Gastrocnemius medialis (tissue), 4 donors: ENCODE results near the gene ESR1. TPM values are rescaled to one million over a fixed set of nuclear protein-coding genes. Genes with fewer than 3 reads are reported as not detected.

Experiments
- ATAC-seq, 2 donors: fragments of 150-250 bp; one replicate each; pipeline ENCODE4 v1.9.1; 2016
- DNase-seq, 2 donors: peaks; one replicate each; pipeline ENCODE4 v3.0.0-alpha.2; 2019
- H3K27ac ChIP-seq, 4 donors: fragments of 200-600 bp; sonication (generic); 1 replicate in 1 of 4; 2 replicates in 3 of 4; pipeline ENCODE4 v1.5.1; 2016 to 2018; ENCODE audit warnings: mild to moderate bottlenecking in 2 of 4, moderate library complexity in 1 of 4
- H3K27me3 ChIP-seq, 3 donors: fragments of 200-600 bp; sonication (generic) in 2 of 3; 1 replicate in 1 of 3; 2 replicates in 2 of 3; pipeline versions ENCODE4 v1.5.1 to v1.6.0; 2016 to 2019; ENCODE audit warnings: mild to moderate bottlenecking in 1 of 3, moderate library complexity in 1 of 3
- H3K36me3 ChIP-seq, 2 donors: fragments of 200-600 bp; sonication (generic) in 1 of 2; one replicate each; pipeline ENCODE4 v1.5.1; 2017 to 2018
- H3K4me1 ChIP-seq, 2 donors: fragments of 200-600 bp; sonication (generic) in 1 of 2; one replicate each; pipeline ENCODE4 v1.5.1; 2016 to 2017; ENCODE audit warnings: mild to moderate bottlenecking in 2 of 2
- H3K4me3 ChIP-seq, 4 donors: fragments of 200-600 bp; sonication (generic) in 3 of 4; 1 replicate in 1 of 4; 2 replicates in 3 of 4; pipeline ENCODE4 v1.5.1; 2016 to 2019; ENCODE audit warnings: mild to moderate bottlenecking in 2 of 4
- H3K9me3 ChIP-seq, 3 donors: fragments of 200-600 bp; sonication (generic) in 2 of 3; 1 replicate in 1 of 3; 2 replicates in 2 of 3; pipeline ENCODE4 v1.5.1; 2016 to 2019
- POLR2A ChIP-seq, 2 donors: fragments of 450-650 bp; IDR thresholded peaks; one replicate each; pipeline ENCODE4 v1.6.1; 2017; ENCODE audit warnings: antibody characterized with exemption in 2 of 2, mild to moderate bottlenecking in 2 of 2, moderate library complexity in 2 of 2
- in situ Hi-C, 4 donors: fragments of 200-750 bp; cut with MboI; loops; one replicate each; pipeline versions ENCODE4 v1.15.0 to v1.8.0; 2017; ENCODE audit warnings: low sequenced_read_pairs in 4 of 4
- intact Hi-C: fragments of 100-400 bp; cut with DNase I; formaldehyde crosslinking; loops from one replicate; pipeline ENCODE4 v1.15.1; 2023; ENCODE audit warnings: low total_unique reads
- total RNA-seq, 4 donors: library from RNA; depleted of rRNA; stranded (reverse); fragments of >200 nt; gene quantifications; one replicate each; pipeline versions ENCODE4 v1.1.0 to v1.2.3, GENCODE V29; 2016
- TF ChIP-seq, protein P1 (sequence below), 5 experiments: fragments of 450-650 bp in 3 of 5; fragments of 200-600 bp in 2 of 5; sonication (generic) in 2 of 5; IDR thresholded peaks in 4 of 5; conservative IDR thresholded peaks in 1 of 5; 1 replicate in 4 of 5; 2 replicates in 1 of 5; pipeline ENCODE4 v1.5.1; 2016 to 2019; ENCODE audit warnings: antibody characterized with exemption in 5 of 5, mild to moderate bottlenecking in 3 of 5, moderate library complexity in 3 of 5

The ESR1 gene
- total RNA-seq, 4 donors from 2014 or later, result 0.61 to 1.1 (median 1.1) TPM

DNA sequence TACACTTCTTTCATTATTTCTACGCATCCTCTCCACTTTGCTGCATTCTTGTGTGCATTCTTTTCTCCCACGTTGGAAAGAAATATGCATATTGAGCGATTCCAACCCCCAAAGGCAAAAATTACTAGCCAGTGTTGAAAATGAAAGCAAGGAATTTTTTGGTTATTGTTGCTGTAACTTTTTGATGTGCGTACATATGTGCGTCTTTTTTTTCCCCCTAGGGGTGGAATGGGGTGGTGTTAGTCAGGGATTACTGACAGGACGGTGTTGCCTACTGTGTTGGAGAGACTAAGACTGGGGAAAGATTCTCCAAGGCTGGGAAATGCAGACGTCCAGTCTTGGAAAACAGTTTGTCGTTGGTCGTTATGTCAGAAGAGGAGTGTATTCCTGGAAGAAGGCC, 44.2 kb upstream of the ESR1 start:
- TF ChIP-seq, protein P1, sequence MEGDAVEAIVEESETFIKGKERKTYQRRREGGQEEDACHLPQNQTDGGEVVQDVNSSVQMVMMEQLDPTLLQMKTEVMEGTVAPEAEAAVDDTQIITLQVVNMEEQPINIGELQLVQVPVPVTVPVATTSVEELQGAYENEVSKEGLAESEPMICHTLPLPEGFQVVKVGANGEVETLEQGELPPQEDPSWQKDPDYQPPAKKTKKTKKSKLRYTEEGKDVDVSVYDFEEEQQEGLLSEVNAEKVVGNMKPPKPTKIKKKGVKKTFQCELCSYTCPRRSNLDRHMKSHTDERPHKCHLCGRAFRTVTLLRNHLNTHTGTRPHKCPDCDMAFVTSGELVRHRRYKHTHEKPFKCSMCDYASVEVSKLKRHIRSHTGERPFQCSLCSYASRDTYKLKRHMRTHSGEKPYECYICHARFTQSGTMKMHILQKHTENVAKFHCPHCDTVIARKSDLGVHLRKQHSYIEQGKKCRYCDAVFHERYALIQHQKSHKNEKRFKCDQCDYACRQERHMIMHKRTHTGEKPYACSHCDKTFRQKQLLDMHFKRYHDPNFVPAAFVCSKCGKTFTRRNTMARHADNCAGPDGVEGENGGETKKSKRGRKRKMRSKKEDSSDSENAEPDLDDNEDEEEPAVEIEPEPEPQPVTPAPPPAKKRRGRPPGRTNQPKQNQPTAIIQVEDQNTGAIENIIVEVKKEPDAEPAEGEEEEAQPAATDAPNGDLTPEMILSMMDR (IDR thresholded peaks at IDR 0.05 in 4 of 5, conservative IDR thresholded peaks at IDR 0.05 in 1 of 5), result peak in 2 of 5 experiments; percentile 7 to 27
- no peak for TF ChIP-seq POLR2A (IDR thresholded peaks at IDR 0.05)
- DNase-seq (no peak), ATAC-seq (peak in 1 of 2 donors; percentile 36)
- Histone ChIP-seq H3K27me3 (no peaks in the 10 kb centered on the region), H3K36me3 (no peaks in the 10 kb centered on the region), H3K4me3 (peak overlapping the region in 1 of 4 donors; percentile 16), H3K27ac (peak overlapping the region in 3 of 4 donors; percentile 50 to 57 (median 56)), H3K4me1 (no peaks in the 10 kb centered on the region), H3K9me3 (no peaks in the 10 kb centered on the region)
- intact Hi-C loops (loop anchor here (5.0 kb wide), 1 partner anchor 71 kb away; no protein-coding TSS in a partner anchor), in situ Hi-C loops (loop anchor here in 3 of 4 donors (10.0 to 25.0 kb wide), 2 partner anchors 361 to 499 kb away; no protein-coding TSS in a partner anchor)

DNA sequence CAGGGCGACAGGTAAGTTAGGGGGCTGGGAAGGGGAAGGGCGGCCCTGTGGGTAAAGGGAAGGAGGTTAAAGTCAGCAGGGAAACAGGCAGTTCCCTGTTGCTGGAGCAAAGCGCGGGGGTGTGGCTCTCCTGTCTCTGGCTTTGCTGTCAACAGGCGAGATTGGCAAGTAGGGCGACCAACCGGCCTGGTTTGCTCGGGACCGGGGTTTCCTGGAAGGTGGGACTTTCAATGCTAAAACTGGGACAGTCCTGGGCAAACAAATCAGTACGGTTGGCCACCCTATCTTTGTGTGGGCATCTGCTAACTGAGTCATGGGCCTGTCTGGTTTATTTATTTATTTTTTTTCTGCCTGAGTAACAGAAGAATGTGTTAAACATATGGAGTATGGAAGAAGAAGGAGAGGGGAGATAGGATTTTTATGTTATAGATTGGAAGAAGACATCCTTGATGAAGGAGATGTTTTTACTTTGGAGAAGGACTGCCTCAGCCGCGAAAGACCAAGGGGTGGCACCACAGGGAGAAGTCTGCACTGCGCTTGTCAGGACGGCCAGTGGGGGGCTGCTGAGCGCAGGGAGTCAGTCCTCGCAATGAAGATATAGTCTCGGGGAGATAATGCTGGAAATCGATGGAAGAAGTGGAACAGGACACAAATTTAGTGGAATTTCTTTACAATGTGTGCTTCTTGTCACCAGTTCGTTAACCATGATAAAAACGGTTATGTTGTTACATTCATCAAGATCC, 43.4 kb upstream of the ESR1 start:
- ATAC-seq (peak; percentile 67 to 73), DNase-seq (peak; percentile 73 to 84)
- intact Hi-C loops (loop anchor here (1.0 to 5.0 kb wide), 2 partner anchors 72 to 360 kb away; no protein-coding TSS in a partner anchor), in situ Hi-C loops (loop anchor here in 3 of 4 donors (10.0 to 25.0 kb wide), 2 partner anchors 361 to 498 kb away; no protein-coding TSS in a partner anchor)
- Histone ChIP-seq H3K4me3 (peak overlapping the region in 2 of 4 donors; percentile 11 to 16), H3K4me1 (no peaks in the 10 kb centered on the region), H3K36me3 (no peaks in the 10 kb centered on the region), H3K9me3 (no peaks in the 10 kb centered on the region), H3K27me3 (no peaks in the 10 kb centered on the region), H3K27ac (peak overlapping the region; percentile 42 to 57 (median 53))
- TF ChIP-seq, protein P1 (IDR thresholded peaks at IDR 0.05 in 4 of 5, conservative IDR thresholded peaks at IDR 0.05 in 1 of 5), result peak in 4 of 5 experiments; percentile 24 to 64 (median 42)
- peak in 1 of 2 donors; percentile 52 for TF ChIP-seq POLR2A (IDR thresholded peaks at IDR 0.05)

DNA sequence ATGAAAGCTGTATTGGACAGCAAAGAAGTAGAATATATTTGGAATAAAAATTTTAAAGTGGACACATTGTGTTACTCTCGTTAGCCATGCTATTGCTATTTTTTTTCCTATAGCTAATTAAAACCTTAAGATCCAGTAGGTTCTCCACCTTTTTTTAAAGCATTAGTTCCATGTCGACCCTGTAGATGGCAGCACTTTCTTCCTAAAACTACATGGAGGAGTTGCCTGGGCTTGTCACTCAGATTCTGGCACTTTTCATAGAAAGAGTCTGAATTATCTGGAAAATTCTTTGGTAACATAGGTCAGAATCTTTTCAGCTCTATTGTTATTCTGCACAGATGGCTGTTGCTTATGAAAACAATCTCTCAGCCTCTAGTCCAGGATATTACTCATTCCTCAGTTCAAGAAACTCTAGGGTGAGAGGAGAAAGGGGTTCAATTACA, 42.0 kb upstream of the ESR1 start:
- Histone ChIP-seq H3K4me1 (no peaks in the 10 kb centered on the region), H3K9me3 (no peaks in the 10 kb centered on the region), H3K27ac (no peak overlapping the region), H3K4me3 (no peak overlapping the region), H3K36me3 (no peaks in the 10 kb centered on the region), H3K27me3 (no peaks in the 10 kb centered on the region)
- TF ChIP-seq, protein P1 (IDR thresholded peaks at IDR 0.05 in 4 of 5, conservative IDR thresholded peaks at IDR 0.05 in 1 of 5), result peak; percentile 64 to 78 (median 72)
- no peak for TF ChIP-seq POLR2A (IDR thresholded peaks at IDR 0.05)
- in situ Hi-C loops (loop anchor here (5.0 to 25.0 kb wide), 4 partner anchors 357 to 497 kb away; no protein-coding TSS in a partner anchor), intact Hi-C loops (loop anchor here (5.0 kb wide), 1 partner anchor 37 kb away; no protein-coding TSS in a partner anchor)
- DNase-seq (peak; percentile 17 to 25), ATAC-seq (peak; percentile 69 to 71)

DNA sequence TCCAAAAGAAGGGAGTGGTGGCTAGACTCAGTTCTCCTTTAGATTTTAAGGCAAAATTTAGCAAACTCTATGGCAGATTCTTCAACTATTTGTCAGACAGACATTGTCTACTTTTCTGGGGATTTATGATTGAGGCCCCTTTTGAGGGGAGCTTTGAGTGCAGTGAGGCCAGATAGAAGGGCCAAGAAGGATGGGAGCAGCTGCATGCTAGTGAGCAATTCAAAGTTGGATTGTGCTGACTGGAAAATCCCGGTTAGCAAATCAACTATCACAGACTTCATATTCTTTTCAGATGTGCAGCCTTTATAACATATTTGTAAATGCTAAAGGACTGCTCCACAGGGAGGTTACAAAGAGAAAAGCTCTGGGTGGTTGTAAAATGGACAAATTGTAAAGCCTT, 35.0 kb upstream of the ESR1 start:
- no peak overlapping the region for H3K27ac ChIP-seq
- in situ Hi-C loops, result loop anchor here in 3 of 4 donors (25.0 kb wide), 1 partner anchor 490 kb away; no protein-coding TSS in a partner anchor
- DNase-seq, result no peak
- no peaks in the 10 kb centered on the region for H3K27me3 ChIP-seq
- no peak overlapping the region for H3K4me3 ChIP-seq
- H3K9me3 ChIP-seq, result no peaks in the 10 kb centered on the region
- intact Hi-C loops, result no loop called here
- H3K36me3 ChIP-seq, result no peaks in the 10 kb centered on the region
- TF ChIP-seq, protein P1 (IDR thresholded peaks at IDR 0.05 in 4 of 5, conservative IDR thresholded peaks at IDR 0.05 in 1 of 5), result no peak
- no peak for TF ChIP-seq POLR2A (IDR thresholded peaks at IDR 0.05)
- H3K4me1 ChIP-seq, result no peaks in the 10 kb centered on the region
- ATAC-seq, result no peak
